Right lung (tissue), 10 donors: ENCODE data around the gene NIP7. TPM values are rescaled to one million over a fixed set of nuclear protein-coding genes. Genes with fewer than 3 reads are reported as not detected.
A peak's percentile ranks its signal among the peaks of the same experiment; 100 is the strongest.
"Not testable (repeated sequence)": the region's sequence is repeated elsewhere in the genome, so short reads cannot be mapped to it uniquely, and the experiment has no call there.

Experiments
- DNase-seq, 2 donors: peaks; one replicate each; pipeline ENCODE4 v3.0.0-alpha.2; 2013
- long read RNA-seq, 8 donors: transcript quantifications; one replicate each; lab custom pipeline, GENCODE V29; 2026
- polyA plus RNA-seq, 5 donors: library from polyadenylated mRNA; unstranded; fragments of 120-200 nt; gene quantifications; one replicate each; pipeline versions ENCODE4 v1.2.1 to v1.2.3, GENCODE V29; 2013; ENCODE audit warnings: inconsistent platforms in 1 of 5, low replicate concordance in 1 of 5; ENCODE audit not compliant: insufficient read length in 5 of 5, insufficient read depth in 1 of 5

Gene NIP7
- polyA plus RNA-seq = 10 to 100 TPM; 25.9 to 36.7 (median 28.9) TPM
- long read RNA-seq, donor 1, transcript NIP7-201 (5 exons, 2,402 nt) = major isoform, 10 of 12 reads
- long read RNA-seq, donor 1, partial matches to known transcripts = 0 of 12 reads
- long read RNA-seq, donor 1, other reads (novel, unspliced or antisense) = 0 of 12 reads
- long read RNA-seq, donor 2, transcript NIP7-201 (5 exons, 2,402 nt) = major isoform, 7 of 10 reads
- long read RNA-seq, donor 2, partial matches to known transcripts = 0 of 10 reads
- long read RNA-seq, donor 2, other reads (novel, unspliced or antisense) = 0 of 10 reads
- long read RNA-seq, donor 3, transcript NIP7-201 (5 exons, 2,402 nt) = major isoform, 7 of 49 reads
- long read RNA-seq, donor 3, partial matches to known transcripts = 42 of 49 reads
- long read RNA-seq, donor 3, other reads (novel, unspliced or antisense) = 0 of 49 reads
- long read RNA-seq, donor 4, partial matches to known transcripts = 0 of 3 reads
- long read RNA-seq, donor 4, other reads (novel, unspliced or antisense) = 0 of 3 reads
- long read RNA-seq, donor 5, transcript NIP7-201 (5 exons, 2,402 nt) = major isoform, 12 of 22 reads
- long read RNA-seq, donor 5, partial matches to known transcripts = 5 of 22 reads
- long read RNA-seq, donor 5, other reads (novel, unspliced or antisense) = 0 of 22 reads
- long read RNA-seq, donor 6, transcript NIP7-201 (5 exons, 2,402 nt) = major isoform, 18 of 19 reads
- long read RNA-seq, donor 6, partial matches to known transcripts = 0 of 19 reads
- long read RNA-seq, donor 6, other reads (novel, unspliced or antisense) = 0 of 19 reads
- long read RNA-seq, donor 7, transcript NIP7-201 (5 exons, 2,402 nt) = major isoform, 14 of 25 reads
- long read RNA-seq, donor 7, partial matches to known transcripts = 11 of 25 reads
- long read RNA-seq, donor 7, other reads (novel, unspliced or antisense) = 0 of 25 reads
- long read RNA-seq, donor 8, transcript NIP7-201 (5 exons, 2,402 nt) = major isoform, 6 of 6 reads
- long read RNA-seq, donor 8, partial matches to known transcripts = 0 of 6 reads
- long read RNA-seq, donor 8, other reads (novel, unspliced or antisense) = 0 of 6 reads

DNA sequence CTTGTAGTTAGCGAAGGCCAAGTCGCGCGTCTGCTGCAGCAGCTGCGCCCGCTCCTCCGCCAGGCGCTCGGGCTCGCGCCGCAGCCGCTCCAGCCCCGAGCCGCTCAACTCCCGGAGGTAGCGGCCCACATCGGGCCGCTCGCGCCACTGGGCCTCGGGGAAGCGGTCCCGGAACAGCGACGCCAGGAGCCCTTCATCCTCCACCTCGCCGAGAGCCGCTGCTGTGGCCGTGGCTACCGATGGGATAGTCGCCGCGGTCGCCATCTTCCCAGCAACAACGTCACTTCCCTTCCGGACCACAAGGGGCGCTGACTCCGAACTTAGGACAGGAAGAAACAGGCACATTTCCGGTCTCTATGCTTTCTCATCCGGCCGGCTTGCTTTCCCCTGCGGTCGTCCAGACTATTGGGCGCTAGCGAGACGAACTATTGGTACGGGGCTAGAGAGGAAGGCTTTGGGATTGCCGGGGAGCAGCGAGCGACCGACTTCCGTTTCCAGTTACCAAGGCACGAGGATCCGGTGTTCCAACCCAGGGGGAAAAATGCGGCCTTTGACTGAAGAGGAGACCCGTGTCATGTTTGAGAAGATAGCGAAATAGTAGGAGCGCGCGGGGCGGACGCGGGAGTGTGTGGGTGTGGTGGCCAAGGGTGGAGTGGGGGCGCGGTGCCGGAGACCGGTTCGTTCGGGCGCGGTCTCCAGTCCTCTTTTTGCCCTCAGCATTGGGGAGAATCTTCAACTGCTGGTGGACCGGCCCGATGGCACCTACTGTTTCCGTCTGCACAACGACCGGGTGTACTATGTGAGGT is at the start of gene NIP7, which contains the start of gene COG8:
NIP7 (plus strand) TSS at position 484 of the 806 bp plus-strand sequence; CDS start at position 542, 58 bp downstream.
COG8 (minus strand) TSS at position 276 of the 806 bp plus-strand sequence; CDS start at position 264, 12 bp downstream.
- DNase-seq = peak; percentile 93 to 95

DNA sequence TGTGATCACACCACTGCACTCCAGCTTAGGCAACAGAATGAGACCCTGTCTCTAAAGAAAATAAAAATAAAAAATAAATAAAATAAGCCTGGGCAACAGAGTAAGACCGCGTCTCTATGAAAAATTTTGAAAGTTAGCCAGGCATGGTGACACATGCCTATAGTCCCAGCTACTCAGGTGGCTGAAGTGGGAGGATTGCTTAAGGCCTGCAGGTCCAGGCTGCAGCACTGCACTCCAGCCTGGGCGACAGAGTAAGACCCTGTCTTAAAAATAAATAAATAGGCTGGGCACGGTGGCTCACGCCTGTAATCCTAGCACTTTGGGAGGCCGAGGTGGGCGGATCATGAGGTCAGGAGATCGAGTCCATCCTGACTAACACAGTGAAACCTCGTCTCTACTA is 47.9 kb upstream of the NIP7 start:
- DNase-seq = not testable (repeated sequence)

DNA sequence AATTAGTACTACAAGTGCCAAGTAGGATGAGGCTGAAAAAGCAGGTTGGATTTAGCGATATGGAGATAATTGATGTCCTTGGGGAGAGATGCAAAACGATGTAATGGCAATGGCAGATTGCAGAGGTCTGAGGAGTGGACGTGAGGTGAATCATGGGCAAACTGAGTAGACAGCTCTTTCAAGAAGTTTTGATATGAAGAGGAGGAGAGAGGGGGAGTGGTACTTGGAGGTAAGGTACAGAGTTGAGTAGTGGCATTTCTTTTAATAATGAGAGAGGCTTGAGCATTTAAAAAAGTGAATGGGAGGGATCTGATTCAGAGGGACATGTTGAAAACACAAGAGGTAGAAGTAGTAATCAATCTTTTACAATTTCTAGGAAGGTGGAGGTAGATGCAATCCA is 46.2 kb upstream of the NIP7 start:
- DNase-seq = no peak

- no peak for DNase-seq
Measured at GRCh38 chr16:69294051-69294450, 45.5 kb upstream of the NIP7 start.

GRCh38 chr16:69296771-69297170 is 42.8 kb upstream of the NIP7 start:
- DNase-seq = not testable (repeated sequence)

DNA sequence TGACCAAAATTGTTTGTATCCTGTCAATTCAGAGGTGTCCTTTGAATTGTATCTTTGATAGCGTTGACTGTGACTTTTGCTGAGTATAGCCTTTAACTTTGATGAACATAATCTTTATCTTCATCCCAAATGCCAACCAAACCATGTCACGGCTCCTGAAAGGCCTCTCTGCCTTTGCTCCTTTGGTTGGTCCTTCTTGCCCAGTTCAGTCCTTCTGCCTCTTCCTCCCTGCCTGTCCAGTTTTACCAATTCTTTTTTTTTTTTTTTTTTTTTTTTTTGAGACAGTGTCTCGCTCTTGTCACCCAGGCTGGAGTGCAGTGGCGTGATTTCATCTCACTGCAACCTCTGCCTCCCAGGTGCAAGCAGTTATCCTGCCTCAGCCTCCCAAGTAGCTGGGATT is 41.3 kb upstream of the NIP7 start:
- no peak for DNase-seq

DNA sequence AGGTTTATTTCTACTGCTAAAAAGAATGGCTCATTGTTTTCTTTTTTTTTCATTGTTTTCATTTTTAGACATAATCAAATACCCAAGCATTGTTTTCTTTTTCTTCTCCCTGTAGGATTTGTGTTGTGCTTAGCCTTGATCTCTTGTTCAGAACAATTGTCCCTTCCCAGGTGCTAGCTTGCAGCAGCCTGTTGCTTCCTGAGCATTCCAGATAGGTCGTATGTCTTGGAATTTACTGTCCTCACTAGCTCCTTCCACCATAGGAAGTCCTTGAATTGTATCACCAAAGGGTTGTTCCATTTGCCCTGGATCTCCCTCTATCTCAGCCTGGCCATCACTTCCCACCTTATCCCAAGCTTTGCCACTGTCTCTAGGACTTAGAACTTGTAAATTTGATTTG is 38.4 kb upstream of the NIP7 start:
- DNase-seq = no peak

DNA sequence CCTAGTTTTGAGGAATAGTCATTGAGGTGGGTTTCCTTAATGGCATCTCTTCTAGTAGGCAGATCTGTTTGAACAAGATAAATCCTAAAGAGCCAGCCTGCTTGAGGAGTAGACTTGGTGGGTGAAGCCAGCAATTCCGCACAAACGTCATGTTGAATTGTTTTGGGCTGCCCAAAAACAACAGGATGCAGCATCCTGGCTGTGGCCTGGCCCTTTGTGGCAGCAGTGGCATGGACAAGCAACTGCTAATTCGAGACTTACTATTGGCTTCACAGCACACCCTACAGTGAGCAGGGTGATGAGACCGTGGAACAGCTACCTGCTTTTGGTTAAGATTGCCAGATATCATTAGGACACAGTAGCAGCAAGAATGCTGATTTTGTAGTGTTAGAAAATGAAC is 37.7 kb upstream of the NIP7 start:
- no peak for DNase-seq

- DNase-seq = no peak
Measured at GRCh38 chr16:69302301-69302700, 37.3 kb upstream of the NIP7 start.

DNA sequence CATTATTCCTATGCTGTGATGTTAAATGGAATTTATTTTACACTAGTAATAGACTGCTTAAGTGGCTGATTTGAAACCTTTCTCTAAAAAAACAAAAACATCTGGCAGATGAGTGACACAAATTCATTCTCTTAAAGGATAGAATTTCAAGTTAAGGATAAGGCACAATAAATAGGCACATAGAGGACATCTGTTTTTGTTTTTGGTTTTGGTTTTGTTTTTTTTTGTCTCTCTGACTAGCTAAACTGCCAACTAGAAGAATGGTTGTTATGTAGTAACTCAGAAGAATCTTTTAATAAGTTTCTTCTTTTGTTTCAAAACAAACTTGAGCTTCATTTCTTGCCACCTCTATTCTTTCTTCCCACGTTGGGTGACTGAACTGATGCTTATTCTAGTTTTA is 33.5 kb upstream of the NIP7 start:
- DNase-seq = no peak

- no peak for DNase-seq
Measured at GRCh38 chr16:69307091-69307490, 32.5 kb upstream of the NIP7 start.

DNA sequence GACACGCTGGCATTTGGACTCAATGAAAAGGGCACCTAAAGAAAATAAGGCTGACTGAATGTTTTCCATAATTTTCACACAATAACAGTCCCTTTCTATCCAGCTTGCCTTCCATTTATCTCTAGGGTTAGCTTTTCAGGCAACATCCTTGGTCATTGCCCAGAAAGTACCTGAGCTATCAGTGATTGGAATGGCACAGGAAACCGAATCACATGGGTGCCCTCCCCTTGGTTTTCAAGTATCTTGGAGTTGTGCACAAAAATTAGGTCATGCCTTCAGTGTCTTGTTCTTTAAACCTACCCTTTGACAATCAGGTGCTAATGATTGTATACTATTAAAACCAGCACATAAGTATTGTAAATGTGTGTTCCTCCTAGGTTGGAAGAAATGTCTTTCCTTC is 31.7 kb upstream of the NIP7 start:
- no peak for DNase-seq

DNA sequence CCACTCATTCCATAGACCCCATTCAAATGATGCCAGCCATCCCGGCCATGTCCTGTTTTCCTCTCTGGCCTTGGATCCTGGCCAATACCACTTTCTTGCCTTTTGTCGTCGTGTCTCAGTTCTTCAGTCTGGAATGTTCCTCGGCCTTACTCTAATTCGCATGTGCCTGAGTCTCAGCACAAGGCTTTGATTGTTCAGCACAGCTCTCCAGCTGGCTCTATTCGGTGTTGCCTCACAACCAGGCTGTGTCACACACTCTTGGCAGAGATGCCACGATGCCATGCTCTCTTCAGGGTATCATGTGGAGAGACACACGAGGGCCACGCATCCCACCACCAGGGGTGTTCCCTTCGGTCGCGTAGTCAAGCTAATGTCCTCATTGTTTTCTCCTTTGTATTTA is 30.3 kb upstream of the NIP7 start:
- no peak for DNase-seq

DNA sequence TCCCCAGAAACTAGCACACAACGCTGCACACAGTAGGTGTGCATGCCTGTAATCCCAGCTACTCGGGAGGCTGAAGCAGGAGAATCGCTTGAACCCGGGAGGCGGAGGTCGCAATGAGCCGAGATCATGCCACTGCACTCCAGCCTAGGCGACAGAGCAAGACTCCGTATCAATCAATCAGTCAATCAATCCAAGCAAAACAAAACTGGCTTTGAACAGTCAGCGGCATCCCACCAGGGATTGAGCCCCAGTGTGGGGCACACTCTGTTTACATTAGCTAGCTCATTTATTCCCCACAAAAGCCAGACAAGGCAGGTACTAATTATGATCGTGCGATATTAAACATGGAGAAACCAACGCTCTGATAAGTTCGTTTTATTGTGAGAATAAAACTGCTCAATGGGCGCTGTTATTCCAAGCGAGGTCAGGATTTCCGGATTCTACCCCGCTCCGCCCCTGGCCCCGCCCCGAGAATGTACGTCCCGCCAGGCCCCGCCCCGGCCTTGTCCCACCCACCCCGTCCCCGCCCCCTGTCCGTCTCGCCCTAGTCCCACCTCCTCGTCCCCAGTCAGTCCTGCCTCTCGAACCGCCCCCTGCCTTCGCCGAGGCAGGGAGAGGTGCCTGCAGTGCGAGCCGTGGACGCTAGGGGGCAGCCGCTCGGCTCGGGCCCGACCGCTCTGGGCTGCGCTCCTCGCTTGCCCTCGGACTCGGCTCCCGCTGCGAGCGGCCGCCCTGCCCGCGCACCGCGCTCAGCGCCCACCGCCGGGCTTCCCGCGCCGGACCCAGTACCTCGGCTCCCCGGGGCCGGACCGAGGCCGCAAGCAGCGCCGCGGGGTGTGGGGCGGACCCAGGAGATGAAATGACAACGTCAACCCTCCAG is 28.7 kb upstream of the NIP7 start, which contains the start of gene VPS4A:
VPS4A (plus strand) TSS at position 698 of the 880 bp plus-strand sequence; CDS start at position 860, 162 bp downstream.
- DNase-seq = peak; percentile 96 to 97

DNA sequence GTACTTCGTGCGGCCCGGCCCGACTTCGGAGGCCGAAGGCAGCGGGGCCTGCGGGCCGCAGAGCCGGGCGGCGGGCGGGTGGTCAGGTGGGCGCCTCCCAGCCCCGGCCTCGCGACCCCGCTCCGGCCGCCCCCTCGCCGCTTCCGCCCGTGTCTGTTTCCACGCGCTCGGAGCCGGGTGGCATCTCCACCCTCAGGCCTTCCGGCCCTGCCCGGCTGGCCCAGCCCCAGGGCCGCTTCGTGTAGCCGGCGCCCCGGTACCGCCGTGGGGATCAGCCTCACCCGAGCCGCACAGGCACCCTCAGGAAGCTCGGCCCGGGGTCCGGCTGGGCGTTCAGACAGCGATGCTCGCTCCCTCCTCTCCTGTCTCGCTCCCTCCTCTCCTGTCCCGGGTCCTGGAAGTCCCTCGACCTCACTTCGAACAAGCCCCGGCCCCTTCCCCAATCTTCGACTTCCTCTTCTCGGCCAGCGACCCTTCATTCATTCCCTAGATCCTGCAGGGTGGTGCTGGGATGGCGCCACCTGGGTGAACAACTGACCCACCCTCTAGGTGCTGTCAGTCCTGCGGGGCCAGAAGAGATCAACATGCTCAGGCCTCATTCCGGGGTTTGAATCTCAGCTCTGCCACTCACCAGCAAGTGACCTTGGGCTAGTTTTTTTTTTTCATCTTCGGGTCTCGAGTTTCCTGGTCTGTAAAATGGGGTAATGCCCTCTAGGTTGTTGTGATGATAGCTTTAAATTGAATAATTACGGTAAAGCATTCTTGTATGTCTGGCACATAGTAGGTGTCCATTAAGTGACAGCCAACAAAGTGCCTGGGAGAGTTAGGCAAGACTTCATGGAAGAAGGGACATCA is 27.8 kb upstream of the NIP7 start:
- no peak for DNase-seq

GRCh38 chr16:69313469-69313868 is 26.1 kb upstream of the NIP7 start:
- no peak for DNase-seq

GRCh38 chr16:69314534-69314933 is 25.0 kb upstream of the NIP7 start:
- DNase-seq = no peak

- DNase-seq = no peak
Measured at GRCh38 chr16:69315486-69316311, 23.9 kb upstream of the NIP7 start.
